Measurements from ENCODE around the gene SELENOK. TPM values are rescaled to one million over a fixed set of nuclear protein-coding genes. Genes with fewer than 3 reads are reported as not detected.

The SELENOK gene
- total and polyA plus RNA-seq, 2 donors (not counting 1 experiment from before 2014, with no cell fraction given): 27.5 to 56.1 TPM

GRCh38 chr3:53846134-53846850 is 45.4 kb downstream of the SELENOK start, which contains the start of the genes CHDH and IL17RB:
CHDH (minus strand) TSS chr3:53846419; CDS start chr3:53824008, 22,411 bp downstream.
IL17RB (plus strand) TSS chr3:53846568; CDS start chr3:53846589, 21 bp downstream.
- H3K27me3 ChIP-seq (replicated peaks in 1 of 4; ENCODE audit: control extremely low read depth in 1 of 4, control insufficient read depth in 3 of 4, insufficient read depth in 4 of 4, low read length in 3 of 4): peaks cover 0 to 52% (median 15%) of the 10 kb centered on the region in 4 experiments
- ChIA-PET POLR2A (no interaction called here), CTCF (interaction anchor here (1.0 kb wide), 1 partner anchor 9 kb away, joined by 3 read pairs; no protein-coding TSS in a partner anchor)
- no peaks in the 10 kb centered on the region for H3K36me3 ChIP-seq (replicated peaks in 1 of 2; ENCODE audit: control extremely low read depth in 1 of 2, control insufficient read depth in 1 of 2, extremely low read depth in 1 of 2, insufficient read depth in 2 of 2, low read length in 1 of 2)
- peak within 1 kb of the TSS; percentile 87 for H3K4me2 ChIP-seq (replicated peaks; ENCODE audit: low read depth, low read length, poor library complexity, severe bottlenecking)
- peaks cover 36% of the 10 kb centered on the region for H3K27me3 Mint-ChIP-seq
- no peaks in the 10 kb centered on the region for H4K20me1 ChIP-seq (ENCODE audit: control insufficient read depth, insufficient read depth, low read length, poor library complexity, severe bottlenecking)
- H3K9me3 Mint-ChIP-seq (ENCODE audit: insufficient read depth): no peaks in the 10 kb centered on the region
- H2AFZ ChIP-seq (ENCODE audit: insufficient read depth, low read depth, low read length, poor library complexity, severe bottlenecking): peak within 1 kb of the TSS; percentile 62
- ATAC-seq (ENCODE audit: low read depth) (peak; percentile 57), DNase-seq (peak; percentile 46)
- H3K9ac ChIP-seq (ENCODE audit: low read length): peak within 1 kb of the TSS; percentile 57
- H3K27ac ChIP-seq (ENCODE audit: low read length in 2 of 2): no peak within 1 kb of the TSS
- no peak within 1 kb of the TSS for H3K27ac Mint-ChIP-seq
- H3K9me3 ChIP-seq (ENCODE audit: control extremely low read depth in 1 of 3, control insufficient read depth in 2 of 3, insufficient read depth in 1 of 3, low read length in 2 of 3): peaks cover 0 to 8% (median 0%) of the 10 kb centered on the region in 3 donors
- TF ChIP-seq EZH2 (IDR thresholded peaks at IDR 0.05; ENCODE audit: borderline replicate concordance, insufficient read depth, low read depth, low read length, poor library complexity, severe bottlenecking) (no peak), CTCF (IDR thresholded peaks at IDR 0.05) (no peak)
- peaks cover 14 to 21% of the 10 kb centered on the region in 2 donors for H3K4me1 ChIP-seq (ENCODE audit: control insufficient read depth in 2 of 2, insufficient read depth in 2 of 2, low read length in 2 of 2)
- H3K79me2 ChIP-seq (ENCODE audit: control insufficient read depth, insufficient read depth, low read length): no peaks in the 10 kb centered on the region
- WGBS (ENCODE audit: insufficient coverage): 5% methylated on average over 91 of the region's 91 CpGs
- peak within 1 kb of the TSS; percentile 80 for H3K4me3 Mint-ChIP-seq
- H3K4me3 ChIP-seq (ENCODE audit: control extremely low read depth in 1 of 5, extremely low read depth in 1 of 5, insufficient read depth in 1 of 5, low read depth in 2 of 5, low read length in 4 of 5): peak within 1 kb of the TSS; percentile 11 to 63 (median 48)
- H3K4me1 Mint-ChIP-seq: peaks cover 27% of the 10 kb centered on the region
- intact Hi-C loops (cut with micrococcal nuclease): no loop called here

DNA sequence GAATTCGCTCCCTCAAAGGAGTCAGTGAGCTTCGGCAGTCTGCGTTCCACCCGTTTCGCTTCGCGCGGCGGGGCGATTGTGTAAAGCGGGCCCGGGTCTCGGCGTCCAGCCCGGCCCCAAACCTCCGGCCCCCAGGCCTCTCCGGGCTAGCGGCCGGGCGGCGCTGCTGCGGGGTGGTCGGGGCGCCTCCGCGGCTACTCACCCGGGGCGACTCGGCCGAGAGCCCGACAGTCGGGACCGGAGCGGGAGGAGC is 45.9 kb downstream of the SELENOK start:
- intact Hi-C loops (cut with micrococcal nuclease): no loop called here
- Histone ChIP-seq H3K27ac (ENCODE audit: low read length in 2 of 2) (no peak overlapping the region), H3K4me3 (ENCODE audit: control extremely low read depth in 1 of 5, extremely low read depth in 1 of 5, insufficient read depth in 1 of 5, low read depth in 2 of 5, low read length in 4 of 5) (peak overlapping the region; percentile 11 to 63 (median 48)), H3K27me3 (replicated peaks in 1 of 4; ENCODE audit: control extremely low read depth in 1 of 4, control insufficient read depth in 3 of 4, insufficient read depth in 4 of 4, low read length in 3 of 4) (peaks cover 0 to 52% (median 15%) of the 10 kb centered on the region in 4 experiments), H3K36me3 (replicated peaks in 1 of 2; ENCODE audit: control extremely low read depth in 1 of 2, control insufficient read depth in 1 of 2, extremely low read depth in 1 of 2, insufficient read depth in 2 of 2, low read length in 1 of 2) (no peaks in the 10 kb centered on the region), H3K9ac (ENCODE audit: low read length) (peak overlapping the region; percentile 57), H3K4me2 (replicated peaks; ENCODE audit: low read depth, low read length, poor library complexity, severe bottlenecking) (peak overlapping the region; percentile 87), H3K79me2 (ENCODE audit: control insufficient read depth, insufficient read depth, low read length) (no peaks in the 10 kb centered on the region), H2AFZ (ENCODE audit: insufficient read depth, low read depth, low read length, poor library complexity, severe bottlenecking) (peak overlapping the region; percentile 62), H3K4me1 (ENCODE audit: control insufficient read depth in 2 of 2, insufficient read depth in 2 of 2, low read length in 2 of 2) (peaks cover 14 to 21% of the 10 kb centered on the region in 2 donors), H3K9me3 (ENCODE audit: control extremely low read depth in 1 of 3, control insufficient read depth in 2 of 3, insufficient read depth in 1 of 3, low read length in 2 of 3) (peaks cover 0 to 8% (median 0%) of the 10 kb centered on the region in 3 donors), H4K20me1 (ENCODE audit: control insufficient read depth, insufficient read depth, low read length, poor library complexity, severe bottlenecking) (no peaks in the 10 kb centered on the region)
- under 1% methylated on average over 34 of the region's 34 CpGs for WGBS (ENCODE audit: insufficient coverage)
- Mint-ChIP-seq H3K27me3 (peaks cover 36% of the 10 kb centered on the region), H3K4me3 (peak overlapping the region; percentile 80), H3K27ac (no peak overlapping the region), H3K4me1 (peaks cover 27% of the 10 kb centered on the region), H3K9me3 (ENCODE audit: insufficient read depth) (no peaks in the 10 kb centered on the region)
- ATAC-seq (ENCODE audit: low read depth): no peak
- no peak for DNase-seq
- POLR2A ChIA-PET: no interaction called here
- no peak for TF ChIP-seq EZH2 (IDR thresholded peaks at IDR 0.05; ENCODE audit: borderline replicate concordance, insufficient read depth, low read depth, low read length, poor library complexity, severe bottlenecking)
- TF ChIP-seq CTCF (IDR thresholded peaks at IDR 0.05): no peak
- CTCF ChIA-PET: interaction anchor here (1.0 kb wide), 1 partner anchor 8 kb away, joined by 3 read pairs; no protein-coding TSS in a partner anchor
